Stimulated activated CD4-positive, alpha-beta T cell treated with anti-CD3 and anti-CD28 coated beads, Interleukin-4, amount 100 ng/mL, for 48 hours (primary cell): ENCODE measurements around the gene BTF3.
"Not testable (repeated sequence)": the region's sequence is repeated elsewhere in the genome, so short reads cannot be mapped to it uniquely, and the experiment has no call there.

Experiments used
- DNase-seq, 2 donors: peaks; one replicate each; pipeline ENCODE4 v3.0.0-alpha.2; 2020; ENCODE audit warnings: low read depth in 2 of 2

BTF3 gene

GRCh38 chr5:73498057-73498992, at the start of gene BTF3:
BTF3 (plus strand) TSS chr5:73498442; CDS start chr5:73498668, 226 bp downstream.
- DNase-seq = peak; percentile 86 to 91

- no peak for DNase-seq
Observed at GRCh38 chr5:73448463-73449136, 49.6 kb upstream of the BTF3 start, which contains the start of gene FOXD1. FOXD1 (minus strand) TSS chr5:73448777; CDS start chr5:73448362, 415 bp downstream.

- no peak for DNase-seq
Observed at GRCh38 chr5:73450137-73450536, 48.1 kb upstream of the BTF3 start.

- DNase-seq = no peak
Observed at GRCh38 chr5:73450672-73451223, 47.5 kb upstream of the BTF3 start.

- DNase-seq = peak; percentile 64 to 65
Observed at GRCh38 chr5:73451224-73452130, 46.8 kb upstream of the BTF3 start.

- no peak for DNase-seq
Observed at GRCh38 chr5:73452215-73452614, 46.0 kb upstream of the BTF3 start.

- no peak for DNase-seq
Observed at GRCh38 chr5:73454379-73455036, 43.7 kb upstream of the BTF3 start.

- DNase-seq = not testable (repeated sequence)
Observed at GRCh38 chr5:73456462-73456861, 41.8 kb upstream of the BTF3 start.

- DNase-seq = no peak
Observed at GRCh38 chr5:73459366-73459765, 38.9 kb upstream of the BTF3 start.

GRCh38 chr5:73460133-73460532, 38.1 kb upstream of the BTF3 start:
- DNase-seq = no peak

GRCh38 chr5:73464016-73464745, 34.1 kb upstream of the BTF3 start:
- DNase-seq = no peak

- DNase-seq = not testable (repeated sequence)
Observed at GRCh38 chr5:73468638-73469037, 29.6 kb upstream of the BTF3 start.

- no peak for DNase-seq
Observed at GRCh38 chr5:73469878-73470277, 28.4 kb upstream of the BTF3 start.

- no peak for DNase-seq
Observed at GRCh38 chr5:73471654-73472053, 26.6 kb upstream of the BTF3 start.

GRCh38 chr5:73472116-73472515, 26.1 kb upstream of the BTF3 start:
- DNase-seq = no peak

- no peak for DNase-seq
Observed at GRCh38 chr5:73480500-73480899, 17.7 kb upstream of the BTF3 start.

GRCh38 chr5:73482383-73483136, 15.7 kb upstream of the BTF3 start:
- DNase-seq = no peak

- no peak for DNase-seq
Observed at GRCh38 chr5:73483676-73484075, 14.6 kb upstream of the BTF3 start.

GRCh38 chr5:73484511-73484910, 13.7 kb upstream of the BTF3 start:
- DNase-seq = no peak
